WTC11 (cell line): ENCODE results near the gene IFI27. TPM values are rescaled to one million over a fixed set of nuclear protein-coding genes. Genes with fewer than 3 reads are reported as not detected.

Experiments used
- ATAC-seq: fragments of 200-7000 bp; cut with Tn5 transposase; 2 replicates; pipeline ENCODE4 v1.10.0; 2021; ENCODE audit warnings: mild to moderate bottlenecking, moderate library complexity
- CTCF ChIA-PET: fragments of 300-600 bp; sonication (Branson Sonifier 250); formaldehyde crosslinking; loops from one replicate; lab custom pipeline; 2021; ENCODE audit warnings: antibody characterized with exemption; lab: Charles Lee
- POLR2A ChIA-PET: fragments of 350-600 bp; sonication (Branson Sonifier 250); formaldehyde crosslinking; loops from one replicate; lab custom pipeline; 2021; ENCODE audit warnings: antibody characterized with exemption; lab: Charles Lee
- DNase-seq: peaks from one replicate; pipeline ENCODE4 v3.0.0; 2021; ENCODE audit warnings: low spot score
- H3K27ac Mint-ChIP-seq: 2 replicates; pipeline ENCODE4 v1.8.0; 2021; ENCODE audit warnings: mixed read lengths
- H3K27me3 Mint-ChIP-seq: 2 replicates; pipeline ENCODE4 v1.8.0; 2021; ENCODE audit warnings: low read depth, mild to moderate bottlenecking, moderate library complexity, mixed read lengths
- H3K36me3 Mint-ChIP-seq: 2 replicates; pipeline ENCODE4 v1.8.0; 2021; ENCODE audit warnings: mixed read lengths
- H3K4me1 Mint-ChIP-seq: 2 replicates; pipeline ENCODE4 v1.8.0; 2022; ENCODE audit warnings: mixed read lengths
- H3K4me3 Mint-ChIP-seq: 2 replicates; pipeline ENCODE4 v1.8.0; 2021; ENCODE audit warnings: mild to moderate bottlenecking, moderate library complexity, mixed read lengths
- H3K9me3 Mint-ChIP-seq: 2 replicates; pipeline ENCODE4 v1.8.0; 2021; ENCODE audit warnings: mixed read lengths
- ATF1 ChIP-seq: sonication (generic); formaldehyde crosslinking; IDR thresholded peaks from 2 replicates; pipeline ENCODE4 v1.8.1; 2023; ENCODE audit warnings: mild to moderate bottlenecking, moderate library complexity, missing genetic modification reagents
- CBFB ChIP-seq: sonication (generic); formaldehyde crosslinking; IDR thresholded peaks from 2 replicates; pipeline ENCODE4 v1.8.1; 2022; ENCODE audit warnings: mild to moderate bottlenecking, low read depth, missing genetic modification reagents
- EMX1 ChIP-seq: fragments of 250-450 bp; sonication (Bioruptor Pico); IDR thresholded peaks from 2 replicates; pipeline ENCODE4 v1.8.0; 2021; ENCODE audit warnings: mild to moderate bottlenecking
- FOXJ3 ChIP-seq: sonication (generic); formaldehyde crosslinking; IDR thresholded peaks from 2 replicates; pipeline ENCODE4 v1.9.0; 2021; ENCODE audit warnings: missing genetic modification reagents, mild to moderate bottlenecking, borderline replicate concordance
- GTF2I ChIP-seq: fragments of 250-450 bp; sonication (Bioruptor Pico); conservative IDR thresholded peaks from 2 replicates; pipeline ENCODE4 v1.4.0; 2021; ENCODE audit warnings: mild to moderate bottlenecking
- MYBL2 ChIP-seq: sonication (generic); formaldehyde crosslinking; IDR thresholded peaks from 2 replicates; pipeline ENCODE4 v1.8.1; 2023; ENCODE audit warnings: mild to moderate bottlenecking, moderate library complexity, missing genetic modification reagents
- NFATC4 ChIP-seq: fragments of 250-450 bp; sonication (Bioruptor Pico); IDR thresholded peaks from 2 replicates; pipeline ENCODE4 v1.9.0; 2021; ENCODE audit warnings: mild to moderate bottlenecking
- NR2C2 ChIP-seq: sonication (generic); formaldehyde crosslinking; IDR thresholded peaks from 2 replicates; pipeline ENCODE4 v1.8.0; 2022; ENCODE audit warnings: mild to moderate bottlenecking, missing genetic modification reagents
- NR3C1 ChIP-seq: sonication (generic); formaldehyde crosslinking; conservative IDR thresholded peaks from 2 replicates; pipeline ENCODE4 v1.8.1; 2023; ENCODE audit warnings: low read depth, mild to moderate bottlenecking, missing genetic modification reagents
- SMAD3 ChIP-seq: sonication (generic); formaldehyde crosslinking; IDR thresholded peaks from 2 replicates; pipeline ENCODE4 v1.8.0; 2022; ENCODE audit warnings: missing genetic modification reagents, mild to moderate bottlenecking, borderline replicate concordance
- TP53 ChIP-seq: sonication (generic); formaldehyde crosslinking; IDR thresholded peaks from 2 replicates; pipeline ENCODE4 v1.8.1; 2023; ENCODE audit warnings: mild to moderate bottlenecking, missing genetic modification reagents
- ZBTB21 ChIP-seq: sonication (generic); formaldehyde crosslinking; IDR thresholded peaks from 2 replicates; pipeline ENCODE4 v1.8.1; 2023; ENCODE audit warnings: mild to moderate bottlenecking, missing genetic modification reagents, borderline replicate concordance
- ZNF317 ChIP-seq: sonication (generic); formaldehyde crosslinking; IDR thresholded peaks from 2 replicates; pipeline ENCODE4 v1.8.1; 2023; ENCODE audit warnings: low read depth, mild to moderate bottlenecking, moderate library complexity, missing genetic modification reagents, borderline replicate concordance
- ZNF423 ChIP-seq: fragments of 250-450 bp; sonication (Bioruptor Pico); IDR thresholded peaks from 2 replicates; pipeline ENCODE4 v2.1.2; 2022; ENCODE audit warnings: mild to moderate bottlenecking, moderate library complexity
- total RNA-seq: library from RNA; stranded (reverse); gene quantifications from 3 replicates; pipeline ENCODE4 v1.2.3, GENCODE V29; 2021
- TF ChIP-seq, protein P1 (sequence below): sonication (generic); formaldehyde crosslinking; IDR thresholded peaks from 2 replicates; pipeline ENCODE4 v1.8.0; 2022; ENCODE audit warnings: mild to moderate bottlenecking, missing genetic modification reagents
- TF ChIP-seq, protein P2 (sequence below): fragments of 200-600 bp; IDR thresholded peaks from 2 replicates; pipeline ENCODE4 v1.8.0; 2022; ENCODE audit warnings: antibody characterized with exemption
- TF ChIP-seq, protein P3 (sequence below): sonication (generic); formaldehyde crosslinking; IDR thresholded peaks from 2 replicates; pipeline ENCODE4 v1.8.1; 2022; ENCODE audit warnings: missing genetic modification reagents, borderline replicate concordance
- TF ChIP-seq, protein P4 (sequence below): fragments of 250-450 bp; sonication (Bioruptor Pico); IDR thresholded peaks from 2 replicates; pipeline ENCODE4 v1.8.0; 2021; ENCODE audit warnings: mild to moderate bottlenecking
- TF ChIP-seq, protein P5 (sequence below): sonication (generic); formaldehyde crosslinking; IDR thresholded peaks from 2 replicates; pipeline ENCODE4 v1.8.1; 2023; ENCODE audit warnings: mild to moderate bottlenecking, missing genetic modification reagents, moderate library complexity
- TF ChIP-seq, protein P6 (sequence below): sonication (generic); formaldehyde crosslinking; IDR thresholded peaks from 2 replicates; pipeline ENCODE4 v1.8.1; 2023; ENCODE audit warnings: mild to moderate bottlenecking, missing genetic modification reagents, moderate library complexity
- TF ChIP-seq, protein P7 (sequence below): sonication (generic); formaldehyde crosslinking; IDR thresholded peaks from 2 replicates; pipeline ENCODE4 v1.8.0; 2023; ENCODE audit warnings: mild to moderate bottlenecking, missing genetic modification reagents

IFI27 gene
- total RNA-seq, 1 experiment from 2014 or later: 1.8 TPM

DNA sequence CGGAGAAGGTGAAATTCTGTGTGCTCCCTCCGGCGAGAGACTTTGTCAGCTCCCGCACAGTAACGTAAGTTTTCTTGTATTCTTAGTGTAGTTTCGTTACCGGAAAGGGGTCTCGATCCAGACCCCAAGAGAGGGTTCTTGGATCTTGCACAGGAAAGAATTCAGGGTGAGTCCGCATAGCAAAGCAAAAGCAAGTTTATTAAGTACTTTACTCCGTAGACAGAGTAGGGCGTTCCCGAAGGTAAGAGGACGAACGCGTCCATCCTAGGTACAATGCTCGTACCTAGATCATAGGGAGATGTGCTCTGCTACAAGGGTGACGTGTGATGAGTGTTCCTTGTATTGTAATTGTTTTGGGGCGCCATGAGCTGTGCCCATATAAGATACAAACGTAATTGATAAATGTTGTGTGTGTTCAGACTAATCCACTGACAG lies 29.1 kb upstream of the IFI27 start:
- peaks cover 5% of the 10 kb centered on the region for H3K9me3 Mint-ChIP-seq
- H3K27me3 Mint-ChIP-seq: no peaks in the 10 kb centered on the region
- ATAC-seq (peak; percentile 24), DNase-seq (no peak)
- CTCF ChIA-PET: interaction anchor here (0.8 to 2.8 kb wide), 13 partner anchors 16 to 405 kb away, joined by 3 to 20 read pairs (median 3); no protein-coding TSS in a partner anchor
- POLR2A ChIA-PET: interaction anchor here (1.1 to 1.4 kb wide), 4 partner anchors 17 to 51 kb away, joined by 4 to 5 read pairs (median 4); partner anchors contain the start of gene IFI27L2
- H3K27ac Mint-ChIP-seq: peak overlapping the region; percentile 16
- peaks cover 29% of the 10 kb centered on the region for H3K4me1 Mint-ChIP-seq
- peaks cover 27% of the 10 kb centered on the region for H3K36me3 Mint-ChIP-seq
- H3K4me3 Mint-ChIP-seq: peak overlapping the region; percentile 100
- no peak for TF ChIP-seq ZBTB21
- no peak for TF ChIP-seq MYBL2 (CRISPR knock-in tag)
- TF ChIP-seq ZNF423 (CRISPR knock-in tag): no peak
- TF ChIP-seq, protein P1, sequence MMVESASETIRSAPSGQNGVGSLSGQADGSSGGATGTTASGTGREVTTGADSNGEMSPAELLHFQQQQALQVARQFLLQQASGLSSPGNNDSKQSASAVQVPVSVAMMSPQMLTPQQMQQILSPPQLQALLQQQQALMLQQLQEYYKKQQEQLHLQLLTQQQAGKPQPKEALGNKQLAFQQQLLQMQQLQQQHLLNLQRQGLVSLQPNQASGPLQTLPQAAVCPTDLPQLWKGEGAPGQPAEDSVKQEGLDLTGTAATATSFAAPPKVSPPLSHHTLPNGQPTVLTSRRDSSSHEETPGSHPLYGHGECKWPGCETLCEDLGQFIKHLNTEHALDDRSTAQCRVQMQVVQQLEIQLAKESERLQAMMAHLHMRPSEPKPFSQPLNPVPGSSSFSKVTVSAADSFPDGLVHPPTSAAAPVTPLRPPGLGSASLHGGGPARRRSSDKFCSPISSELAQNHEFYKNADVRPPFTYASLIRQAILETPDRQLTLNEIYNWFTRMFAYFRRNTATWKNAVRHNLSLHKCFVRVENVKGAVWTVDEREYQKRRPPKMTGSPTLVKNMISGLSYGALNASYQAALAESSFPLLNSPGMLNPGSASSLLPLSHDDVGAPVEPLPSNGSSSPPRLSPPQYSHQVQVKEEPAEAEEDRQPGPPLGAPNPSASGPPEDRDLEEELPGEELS (CRISPR knock-in tag): no peak
- TF ChIP-seq, protein P2, sequence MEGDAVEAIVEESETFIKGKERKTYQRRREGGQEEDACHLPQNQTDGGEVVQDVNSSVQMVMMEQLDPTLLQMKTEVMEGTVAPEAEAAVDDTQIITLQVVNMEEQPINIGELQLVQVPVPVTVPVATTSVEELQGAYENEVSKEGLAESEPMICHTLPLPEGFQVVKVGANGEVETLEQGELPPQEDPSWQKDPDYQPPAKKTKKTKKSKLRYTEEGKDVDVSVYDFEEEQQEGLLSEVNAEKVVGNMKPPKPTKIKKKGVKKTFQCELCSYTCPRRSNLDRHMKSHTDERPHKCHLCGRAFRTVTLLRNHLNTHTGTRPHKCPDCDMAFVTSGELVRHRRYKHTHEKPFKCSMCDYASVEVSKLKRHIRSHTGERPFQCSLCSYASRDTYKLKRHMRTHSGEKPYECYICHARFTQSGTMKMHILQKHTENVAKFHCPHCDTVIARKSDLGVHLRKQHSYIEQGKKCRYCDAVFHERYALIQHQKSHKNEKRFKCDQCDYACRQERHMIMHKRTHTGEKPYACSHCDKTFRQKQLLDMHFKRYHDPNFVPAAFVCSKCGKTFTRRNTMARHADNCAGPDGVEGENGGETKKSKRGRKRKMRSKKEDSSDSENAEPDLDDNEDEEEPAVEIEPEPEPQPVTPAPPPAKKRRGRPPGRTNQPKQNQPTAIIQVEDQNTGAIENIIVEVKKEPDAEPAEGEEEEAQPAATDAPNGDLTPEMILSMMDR: no peak
- no peak for TF ChIP-seq TP53 (CRISPR knock-in tag)
- no peak for TF ChIP-seq FOXJ3 (CRISPR knock-in tag)
- no peak for TF ChIP-seq GTF2I

DNA sequence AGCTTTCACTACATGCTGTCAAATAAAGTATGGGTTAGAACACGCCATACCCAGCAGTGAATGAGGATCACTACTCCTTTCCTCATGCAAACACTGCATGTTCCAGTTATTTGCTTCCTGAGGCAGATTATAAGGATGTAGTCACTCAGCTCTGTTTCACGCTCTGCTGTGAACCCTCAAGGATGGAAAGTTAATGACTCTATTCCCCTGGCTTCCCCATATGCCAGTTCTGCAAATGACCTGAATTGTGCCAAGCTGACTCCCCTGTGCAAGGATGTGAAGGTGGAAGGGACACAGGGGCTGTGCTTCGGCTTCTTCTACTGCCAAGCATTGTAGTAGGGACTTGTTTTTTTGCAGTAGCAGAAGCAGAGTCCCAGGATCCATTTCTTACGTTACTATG lies 22.6 kb upstream of the IFI27 start:
- no peaks in the 10 kb centered on the region; the same call in 1 of the 2 replicates for H3K27me3 Mint-ChIP-seq
- H3K4me1 Mint-ChIP-seq: no peaks in the 10 kb centered on the region
- DNase-seq (no peak), ATAC-seq (no peak)
- H3K27ac Mint-ChIP-seq: no peak overlapping the region
- ChIA-PET CTCF (interaction anchor here (0.9 kb wide), 2 partner anchors 49 to 51 kb away, joined by 4 read pairs; no protein-coding TSS in a partner anchor), POLR2A (no interaction called here)
- H3K9me3 Mint-ChIP-seq: peaks cover 5% of the 10 kb centered on the region
- no peak overlapping the region for H3K4me3 Mint-ChIP-seq
- peaks cover 4% of the 10 kb centered on the region for H3K36me3 Mint-ChIP-seq
- TF ChIP-seq ATF1 (no peak), CBFB (CRISPR knock-in tag) (no peak), NR3C1 (CRISPR knock-in tag) (no peak), ZNF317 (CRISPR knock-in tag) (no peak), SMAD3 (CRISPR knock-in tag) (no peak), NFATC4 (no peak), EMX1 (no peak), NR2C2 (CRISPR knock-in tag) (no peak), ZBTB21 (no peak)
- TF ChIP-seq, protein P1 (CRISPR knock-in tag): no peak
- TF ChIP-seq, protein P3, sequence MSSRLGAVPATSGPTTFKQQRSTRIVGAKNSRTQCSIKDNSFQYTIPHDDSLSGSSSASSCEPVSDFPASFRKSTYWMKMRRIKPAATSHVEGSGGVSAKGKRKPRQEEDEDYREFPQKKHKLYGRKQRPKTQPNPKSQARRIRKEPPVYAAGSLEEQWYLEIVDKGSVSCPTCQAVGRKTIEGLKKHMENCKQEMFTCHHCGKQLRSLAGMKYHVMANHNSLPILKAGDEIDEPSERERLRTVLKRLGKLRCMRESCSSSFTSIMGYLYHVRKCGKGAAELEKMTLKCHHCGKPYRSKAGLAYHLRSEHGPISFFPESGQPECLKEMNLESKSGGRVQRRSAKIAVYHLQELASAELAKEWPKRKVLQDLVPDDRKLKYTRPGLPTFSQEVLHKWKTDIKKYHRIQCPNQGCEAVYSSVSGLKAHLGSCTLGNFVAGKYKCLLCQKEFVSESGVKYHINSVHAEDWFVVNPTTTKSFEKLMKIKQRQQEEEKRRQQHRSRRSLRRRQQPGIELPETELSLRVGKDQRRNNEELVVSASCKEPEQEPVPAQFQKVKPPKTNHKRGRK: no peak
- TF ChIP-seq, protein P4, sequence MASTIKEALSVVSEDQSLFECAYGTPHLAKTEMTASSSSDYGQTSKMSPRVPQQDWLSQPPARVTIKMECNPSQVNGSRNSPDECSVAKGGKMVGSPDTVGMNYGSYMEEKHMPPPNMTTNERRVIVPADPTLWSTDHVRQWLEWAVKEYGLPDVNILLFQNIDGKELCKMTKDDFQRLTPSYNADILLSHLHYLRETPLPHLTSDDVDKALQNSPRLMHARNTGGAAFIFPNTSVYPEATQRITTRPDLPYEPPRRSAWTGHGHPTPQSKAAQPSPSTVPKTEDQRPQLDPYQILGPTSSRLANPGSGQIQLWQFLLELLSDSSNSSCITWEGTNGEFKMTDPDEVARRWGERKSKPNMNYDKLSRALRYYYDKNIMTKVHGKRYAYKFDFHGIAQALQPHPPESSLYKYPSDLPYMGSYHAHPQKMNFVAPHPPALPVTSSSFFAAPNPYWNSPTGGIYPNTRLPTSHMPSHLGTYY (CRISPR knock-in tag): no peak
- TF ChIP-seq, protein P5, sequence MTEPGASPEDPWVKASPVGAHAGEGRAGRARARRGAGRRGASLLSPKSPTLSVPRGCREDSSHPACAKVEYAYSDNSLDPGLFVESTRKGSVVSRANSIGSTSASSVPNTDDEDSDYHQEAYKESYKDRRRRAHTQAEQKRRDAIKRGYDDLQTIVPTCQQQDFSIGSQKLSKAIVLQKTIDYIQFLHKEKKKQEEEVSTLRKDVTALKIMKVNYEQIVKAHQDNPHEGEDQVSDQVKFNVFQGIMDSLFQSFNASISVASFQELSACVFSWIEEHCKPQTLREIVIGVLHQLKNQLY (CRISPR knock-in tag): no peak
- TF ChIP-seq, protein P6, sequence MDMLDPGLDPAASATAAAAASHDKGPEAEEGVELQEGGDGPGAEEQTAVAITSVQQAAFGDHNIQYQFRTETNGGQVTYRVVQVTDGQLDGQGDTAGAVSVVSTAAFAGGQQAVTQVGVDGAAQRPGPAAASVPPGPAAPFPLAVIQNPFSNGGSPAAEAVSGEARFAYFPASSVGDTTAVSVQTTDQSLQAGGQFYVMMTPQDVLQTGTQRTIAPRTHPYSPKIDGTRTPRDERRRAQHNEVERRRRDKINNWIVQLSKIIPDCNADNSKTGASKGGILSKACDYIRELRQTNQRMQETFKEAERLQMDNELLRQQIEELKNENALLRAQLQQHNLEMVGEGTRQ: no peak
- TF ChIP-seq, protein P7, sequence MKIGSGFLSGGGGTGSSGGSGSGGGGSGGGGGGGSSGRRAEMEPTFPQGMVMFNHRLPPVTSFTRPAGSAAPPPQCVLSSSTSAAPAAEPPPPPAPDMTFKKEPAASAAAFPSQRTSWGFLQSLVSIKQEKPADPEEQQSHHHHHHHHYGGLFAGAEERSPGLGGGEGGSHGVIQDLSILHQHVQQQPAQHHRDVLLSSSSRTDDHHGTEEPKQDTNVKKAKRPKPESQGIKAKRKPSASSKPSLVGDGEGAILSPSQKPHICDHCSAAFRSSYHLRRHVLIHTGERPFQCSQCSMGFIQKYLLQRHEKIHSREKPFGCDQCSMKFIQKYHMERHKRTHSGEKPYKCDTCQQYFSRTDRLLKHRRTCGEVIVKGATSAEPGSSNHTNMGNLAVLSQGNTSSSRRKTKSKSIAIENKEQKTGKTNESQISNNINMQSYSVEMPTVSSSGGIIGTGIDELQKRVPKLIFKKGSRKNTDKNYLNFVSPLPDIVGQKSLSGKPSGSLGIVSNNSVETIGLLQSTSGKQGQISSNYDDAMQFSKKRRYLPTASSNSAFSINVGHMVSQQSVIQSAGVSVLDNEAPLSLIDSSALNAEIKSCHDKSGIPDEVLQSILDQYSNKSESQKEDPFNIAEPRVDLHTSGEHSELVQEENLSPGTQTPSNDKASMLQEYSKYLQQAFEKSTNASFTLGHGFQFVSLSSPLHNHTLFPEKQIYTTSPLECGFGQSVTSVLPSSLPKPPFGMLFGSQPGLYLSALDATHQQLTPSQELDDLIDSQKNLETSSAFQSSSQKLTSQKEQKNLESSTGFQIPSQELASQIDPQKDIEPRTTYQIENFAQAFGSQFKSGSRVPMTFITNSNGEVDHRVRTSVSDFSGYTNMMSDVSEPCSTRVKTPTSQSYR: no peak
